Hippocampal formation (tissue), 2 donors: Measurements from ENCODE around the gene ZNF37A.
"Not testable (repeated sequence)": the region's sequence is repeated elsewhere in the genome, so short reads cannot be mapped to it uniquely, and the experiment has no call there.

Experiments used
- DNase-seq, 2 donors: peaks; one replicate each; lab custom pipeline; 2025; lab: John Stamatoyannopoulos, UW

The ZNF37A gene

GRCh38 chr10:38150891-38151463, 56.8 kb downstream of the ZNF37A start:
- not testable (repeated sequence) for DNase-seq

GRCh38 chr10:38156416-38157269, 62.5 kb downstream of the ZNF37A start:
- no peak for DNase-seq

GRCh38 chr10:38157270-38157685, 63.1 kb downstream of the ZNF37A start:
- DNase-seq: no peak

GRCh38 chr10:38159004-38159403, 64.9 kb downstream of the ZNF37A start:
- DNase-seq: no peak

- DNase-seq: no peak
These were observed 69.5 kb downstream of the ZNF37A start for GRCh38 chr10:38163617-38164016.

- DNase-seq: no peak
These were observed 80.2 kb downstream of the ZNF37A start for GRCh38 chr10:38174336-38174735.

GRCh38 chr10:38184477-38184876, 90.3 kb downstream of the ZNF37A start:
- no peak for DNase-seq
